ENCODE measurements around the gene NKX6-2.

NKX6-2 gene

DNA sequence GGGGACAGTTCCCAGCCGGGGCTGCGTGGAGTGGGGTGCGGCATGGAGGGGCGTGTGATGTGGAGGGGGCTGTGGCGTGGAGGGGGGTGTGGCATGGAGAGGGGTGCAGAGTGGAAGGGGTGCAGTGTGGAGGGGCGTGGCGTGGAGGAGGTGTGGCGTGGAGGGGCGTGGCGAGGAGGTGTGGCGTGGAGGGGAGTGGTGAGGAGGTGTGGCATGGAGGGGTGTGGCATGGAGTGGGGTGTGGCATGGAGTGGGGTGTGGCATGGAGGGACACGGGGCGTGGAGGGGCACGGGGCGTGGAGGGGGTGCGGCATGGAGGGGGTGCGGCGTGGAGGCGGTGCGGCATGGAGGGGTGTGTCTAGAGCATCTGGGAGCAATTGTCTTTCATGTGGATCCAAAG is 33.6 kb downstream of the NKX6-2 start:
- peaks cover 11% of the 10 kb centered on the region; the same call in 1 of the 2 replicates for H3K9me3 ChIP-seq (ENCODE audit: control insufficient read depth, insufficient read depth, low read depth, low read length)
- no peaks in the 10 kb centered on the region for H3K27me3 ChIP-seq (ENCODE audit: control insufficient read depth, insufficient read depth, low read length)
- H3K4me1 ChIP-seq (ENCODE audit: control insufficient read depth, insufficient read depth, low read length) = peaks cover under 1% of the 10 kb centered on the region; the same call in 1 of the 2 replicates
- H3K36me3 ChIP-seq (ENCODE audit: control insufficient read depth, insufficient read depth, low read length) = peaks cover 14% of the 10 kb centered on the region; the same call in 1 of the 2 replicates
- H3K4me3 ChIP-seq (ENCODE audit: low read depth, low read length) = no peak overlapping the region
- H3K27ac ChIP-seq (ENCODE audit: low read depth, low read length) = no peak overlapping the region
- no peak overlapping the region for H3K9ac ChIP-seq (ENCODE audit: low read length)

DNA sequence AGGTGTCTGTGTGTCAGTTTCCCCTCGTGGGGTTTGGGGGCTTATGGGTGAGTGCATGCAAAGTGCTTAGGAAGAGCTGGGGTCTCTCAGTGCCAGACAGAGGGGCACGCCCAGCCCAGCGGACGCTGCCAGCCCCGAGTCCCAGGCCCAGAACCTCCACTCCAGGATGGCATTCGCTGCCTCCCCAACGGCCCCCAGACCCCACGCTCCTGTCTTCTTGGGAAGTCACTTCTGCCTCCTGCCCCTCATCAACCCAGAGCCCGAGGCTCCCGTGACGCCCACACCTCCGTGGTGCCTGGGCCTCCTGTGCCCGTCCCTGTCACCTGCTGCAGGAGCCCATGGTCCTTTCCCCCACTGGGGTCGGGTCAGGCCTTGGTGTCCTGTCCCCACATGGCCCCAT is 35.0 kb downstream of the NKX6-2 start:
- Histone ChIP-seq H3K9me3 (ENCODE audit: control insufficient read depth, insufficient read depth, low read depth, low read length) (peaks cover 5% of the 10 kb centered on the region; the same call in 1 of the 2 replicates), H3K36me3 (ENCODE audit: control insufficient read depth, insufficient read depth, low read length) (peaks cover 8% of the 10 kb centered on the region; the same call in 1 of the 2 replicates), H3K4me3 (ENCODE audit: low read depth, low read length) (no peak overlapping the region), H3K27ac (ENCODE audit: low read depth, low read length) (no peak overlapping the region), H3K27me3 (ENCODE audit: control insufficient read depth, insufficient read depth, low read length) (no peaks in the 10 kb centered on the region), H3K9ac (ENCODE audit: low read length) (no peak overlapping the region), H3K4me1 (ENCODE audit: control insufficient read depth, insufficient read depth, low read length) (peaks cover 13% of the 10 kb centered on the region)

DNA sequence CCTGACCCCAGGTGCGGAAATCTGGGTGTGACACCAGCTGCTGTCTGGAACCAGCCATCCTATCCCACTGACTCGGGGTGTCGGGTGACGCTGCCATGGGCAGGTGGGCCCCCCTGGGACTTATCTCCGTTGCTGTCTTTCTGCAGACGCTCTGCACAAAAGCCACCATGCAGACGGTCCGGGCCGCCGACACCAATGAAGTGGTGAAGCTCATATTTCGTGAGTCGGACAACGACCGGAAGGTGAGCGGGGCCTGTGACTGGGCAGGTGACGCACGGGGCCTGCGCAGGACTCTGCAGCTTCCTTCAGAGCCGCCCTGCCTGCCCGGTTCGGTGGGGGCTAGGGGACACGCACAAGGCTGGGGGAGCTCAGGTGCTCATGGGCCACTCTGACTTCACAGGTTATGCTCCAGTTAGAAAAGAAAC is 36.6 kb downstream of the NKX6-2 start:
- H3K27me3 ChIP-seq (ENCODE audit: control insufficient read depth, insufficient read depth, low read length) = no peaks in the 10 kb centered on the region
- H3K9ac ChIP-seq (ENCODE audit: low read length) = no peak overlapping the region
- peaks cover 13% of the 10 kb centered on the region for H3K4me1 ChIP-seq (ENCODE audit: control insufficient read depth, insufficient read depth, low read length)
- H3K36me3 ChIP-seq (ENCODE audit: control insufficient read depth, insufficient read depth, low read length) = 0 out of 2 replicates have a peak, but pooled peaks cover 6% of the 10 kb centered on the region
- H3K27ac ChIP-seq (ENCODE audit: low read depth, low read length) = 0 out of 2 replicates have a peak overlapping the region, but pooled peaks have one; percentile 30
- H3K9me3 ChIP-seq (ENCODE audit: control insufficient read depth, insufficient read depth, low read depth, low read length) = no peaks in the 10 kb centered on the region
- no peak overlapping the region for H3K4me3 ChIP-seq (ENCODE audit: low read depth, low read length)

DNA sequence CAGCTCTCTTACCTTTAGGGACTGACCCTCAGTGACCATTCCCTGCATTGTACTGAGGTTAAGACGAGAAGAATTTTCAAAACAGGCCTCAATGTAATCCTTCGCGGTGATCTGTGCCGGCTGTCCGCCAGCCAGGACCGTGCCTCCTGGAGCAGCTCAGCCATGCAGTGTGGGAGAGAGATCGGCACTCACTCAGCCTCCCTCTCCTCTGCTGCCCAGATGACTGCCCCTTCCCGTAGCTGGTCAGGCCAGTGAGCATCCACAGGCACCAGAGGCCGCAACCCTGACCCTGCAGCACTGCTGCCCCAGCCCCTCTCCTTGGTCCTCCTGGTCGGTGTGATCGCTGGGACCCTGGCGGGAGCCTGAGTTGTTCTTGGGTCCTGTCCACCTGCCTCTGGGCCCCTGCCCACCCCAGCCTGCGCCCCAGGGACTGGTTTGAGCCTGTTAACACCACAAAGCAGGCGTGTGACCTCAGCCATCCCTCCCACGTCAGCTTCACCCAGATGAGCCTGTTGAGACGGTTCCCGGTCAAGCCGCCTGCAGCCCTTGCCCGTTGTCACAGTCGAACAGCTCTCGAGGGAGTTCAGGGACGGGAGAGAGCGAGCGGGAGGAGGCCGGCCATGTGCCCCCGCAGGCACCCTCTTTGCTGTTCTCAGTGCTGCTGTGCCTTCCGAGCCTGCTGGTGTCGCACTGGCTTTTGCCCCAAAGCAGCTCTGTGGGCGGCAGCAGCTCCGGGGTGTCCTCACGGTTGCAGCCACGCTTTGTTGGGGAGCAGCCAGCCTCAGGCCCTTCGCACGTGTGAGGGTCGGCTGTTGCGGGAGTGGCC is 37.2 kb downstream of the NKX6-2 start:
- no peaks in the 10 kb centered on the region for H3K9me3 ChIP-seq (ENCODE audit: control insufficient read depth, insufficient read depth, low read depth, low read length)
- no peak overlapping the region for H3K9ac ChIP-seq (ENCODE audit: low read length)
- peak overlapping the region; percentile 30; the same call in 1 of the 2 replicates for H3K27ac ChIP-seq (ENCODE audit: low read depth, low read length)
- 0 out of 2 replicates have a peak, but pooled peaks cover 6% of the 10 kb centered on the region for H3K36me3 ChIP-seq (ENCODE audit: control insufficient read depth, insufficient read depth, low read length)
- no peak overlapping the region for H3K4me3 ChIP-seq (ENCODE audit: low read depth, low read length)
- H3K4me1 ChIP-seq (ENCODE audit: control insufficient read depth, insufficient read depth, low read length) = peaks cover 13% of the 10 kb centered on the region
- no peaks in the 10 kb centered on the region for H3K27me3 ChIP-seq (ENCODE audit: control insufficient read depth, insufficient read depth, low read length)

DNA sequence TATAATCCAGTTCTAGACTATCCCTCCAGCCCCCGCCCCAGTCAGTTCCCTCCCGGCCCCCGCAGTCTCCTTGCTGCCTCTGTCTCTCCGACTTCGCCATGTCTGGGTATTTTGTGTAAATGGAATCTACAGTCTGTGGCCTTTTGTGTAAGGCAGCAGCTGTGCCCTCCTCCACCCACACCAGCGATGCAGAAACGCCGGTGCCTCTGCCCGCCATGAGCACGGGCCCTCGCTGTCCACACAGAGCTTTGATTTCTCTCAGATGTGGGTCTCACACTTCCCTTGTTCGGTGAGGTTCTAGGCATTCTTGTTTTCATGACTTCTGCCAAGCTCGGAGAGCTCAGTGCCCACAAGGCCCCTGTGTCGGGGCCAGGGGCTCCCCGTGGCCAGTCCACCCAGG is 37.8 kb downstream of the NKX6-2 start:
- H3K9me3 ChIP-seq (ENCODE audit: control insufficient read depth, insufficient read depth, low read depth, low read length) = no peaks in the 10 kb centered on the region
- no peaks in the 10 kb centered on the region for H3K27me3 ChIP-seq (ENCODE audit: control insufficient read depth, insufficient read depth, low read length)
- H3K27ac ChIP-seq (ENCODE audit: low read depth, low read length) = no peak overlapping the region
- H3K36me3 ChIP-seq (ENCODE audit: control insufficient read depth, insufficient read depth, low read length) = 0 out of 2 replicates have a peak, but pooled peaks cover 6% of the 10 kb centered on the region
- H3K4me1 ChIP-seq (ENCODE audit: control insufficient read depth, insufficient read depth, low read length) = peaks cover 17% of the 10 kb centered on the region
- no peak overlapping the region for H3K4me3 ChIP-seq (ENCODE audit: low read depth, low read length)
- no peak overlapping the region for H3K9ac ChIP-seq (ENCODE audit: low read length)

DNA sequence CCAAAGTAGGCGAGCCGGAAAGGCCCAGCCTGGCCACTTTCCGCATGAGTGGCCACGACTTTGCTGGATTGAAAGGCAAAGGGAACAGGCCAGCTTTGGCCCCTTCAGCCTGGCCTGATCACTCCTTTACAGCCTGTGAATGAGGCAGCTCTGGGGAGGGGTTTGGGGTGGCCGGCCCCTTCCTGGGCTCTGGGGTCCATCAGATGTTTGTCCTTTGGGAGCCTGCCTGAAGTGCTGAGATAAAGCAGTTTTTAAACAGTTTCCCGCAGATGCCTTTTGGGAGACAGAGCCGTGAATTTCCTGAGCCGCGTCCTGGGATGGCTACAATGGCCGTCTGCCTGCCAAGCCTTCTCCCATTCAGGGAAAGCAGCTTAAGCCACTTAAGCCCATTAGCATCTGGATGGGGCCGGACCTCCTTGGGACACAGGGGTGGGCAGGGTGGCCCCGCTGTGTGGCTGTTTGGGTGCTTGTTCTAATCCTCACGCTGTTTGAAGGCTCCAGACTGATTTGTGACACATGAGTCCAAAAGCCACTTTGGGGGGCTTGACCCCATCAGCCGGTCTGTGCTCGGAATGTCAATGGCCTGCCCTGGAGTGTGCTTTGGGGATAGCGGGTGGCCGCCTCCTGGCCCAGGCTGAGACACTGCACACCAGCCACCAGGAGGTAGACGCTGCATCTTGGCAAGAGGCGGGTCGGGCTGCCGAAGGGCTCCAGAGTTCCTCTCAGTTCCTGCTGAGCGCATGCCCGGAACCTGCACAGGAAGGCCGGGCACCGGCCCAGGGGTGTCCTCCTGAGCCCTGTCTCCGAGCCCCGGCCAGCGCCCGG is 38.9 kb downstream of the NKX6-2 start:
- no peaks in the 10 kb centered on the region for H3K27me3 ChIP-seq (ENCODE audit: control insufficient read depth, insufficient read depth, low read length)
- H3K4me3 ChIP-seq (ENCODE audit: low read depth, low read length) = no peak overlapping the region
- peaks cover 20% of the 10 kb centered on the region for H3K4me1 ChIP-seq (ENCODE audit: control insufficient read depth, insufficient read depth, low read length)
- peak overlapping the region; percentile 65 for H3K27ac ChIP-seq (ENCODE audit: low read depth, low read length)
- no peak overlapping the region for H3K9ac ChIP-seq (ENCODE audit: low read length)
- 0 out of 2 replicates have a peak, but pooled peaks cover 6% of the 10 kb centered on the region for H3K36me3 ChIP-seq (ENCODE audit: control insufficient read depth, insufficient read depth, low read length)
- H3K9me3 ChIP-seq (ENCODE audit: control insufficient read depth, insufficient read depth, low read depth, low read length) = no peaks in the 10 kb centered on the region

DNA sequence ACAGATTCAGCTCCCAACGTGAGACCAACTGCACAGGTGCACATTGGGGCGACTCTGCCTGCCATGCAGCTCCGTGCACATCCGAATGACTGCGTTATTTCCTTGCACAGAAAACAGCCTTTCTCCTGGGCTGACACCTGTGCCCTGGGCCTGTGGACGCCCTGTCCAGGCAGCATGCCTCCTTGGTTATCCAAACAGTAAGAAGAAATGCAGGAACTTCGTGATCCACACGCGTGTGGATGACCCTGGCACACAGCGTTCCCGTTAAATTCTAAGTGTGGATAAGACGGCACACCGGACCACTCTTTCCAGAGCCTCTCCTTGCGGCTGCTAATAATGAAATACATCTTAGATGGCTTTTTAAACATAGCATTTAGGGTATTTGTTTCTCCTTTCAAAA is 39.6 kb downstream of the NKX6-2 start:
- Histone ChIP-seq H3K9me3 (ENCODE audit: control insufficient read depth, insufficient read depth, low read depth, low read length) (no peaks in the 10 kb centered on the region), H3K4me1 (ENCODE audit: control insufficient read depth, insufficient read depth, low read length) (peaks cover 20% of the 10 kb centered on the region), H3K4me3 (ENCODE audit: low read depth, low read length) (no peak overlapping the region), H3K27me3 (ENCODE audit: control insufficient read depth, insufficient read depth, low read length) (no peaks in the 10 kb centered on the region), H3K9ac (ENCODE audit: low read length) (no peak overlapping the region), H3K36me3 (ENCODE audit: control insufficient read depth, insufficient read depth, low read length) (0 out of 2 replicates have a peak, but pooled peaks cover 6% of the 10 kb centered on the region), H3K27ac (ENCODE audit: low read depth, low read length) (peak overlapping the region; percentile 65)

DNA sequence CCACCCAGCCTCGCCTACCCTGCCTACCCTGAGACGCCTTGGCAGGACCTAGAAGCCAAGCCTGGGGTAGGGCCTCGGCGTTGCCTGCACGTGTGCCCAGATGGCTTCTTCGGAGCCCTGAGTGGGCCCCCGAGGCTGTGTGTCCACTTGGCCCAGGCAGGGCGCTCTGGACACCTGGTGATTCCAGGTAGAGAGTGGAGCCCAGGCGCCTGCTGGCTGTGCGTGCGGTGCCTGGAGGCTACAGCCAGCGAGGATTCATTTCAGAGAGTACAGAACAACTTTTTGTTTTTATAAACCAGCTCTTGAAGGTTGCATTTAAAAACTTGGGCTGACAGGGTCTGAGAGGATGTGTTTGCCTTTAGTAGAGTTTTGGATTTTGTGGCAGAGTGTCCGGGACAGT is 40.0 kb downstream of the NKX6-2 start:
- H3K27ac ChIP-seq (ENCODE audit: low read depth, low read length) = no peak overlapping the region
- H3K36me3 ChIP-seq (ENCODE audit: control insufficient read depth, insufficient read depth, low read length) = 0 out of 2 replicates have a peak, but pooled peaks cover 6% of the 10 kb centered on the region
- H3K9ac ChIP-seq (ENCODE audit: low read length) = no peak overlapping the region
- H3K4me1 ChIP-seq (ENCODE audit: control insufficient read depth, insufficient read depth, low read length) = peaks cover 20% of the 10 kb centered on the region
- H3K27me3 ChIP-seq (ENCODE audit: control insufficient read depth, insufficient read depth, low read length) = no peaks in the 10 kb centered on the region
- no peak overlapping the region for H3K4me3 ChIP-seq (ENCODE audit: low read depth, low read length)
- H3K9me3 ChIP-seq (ENCODE audit: control insufficient read depth, insufficient read depth, low read depth, low read length) = no peaks in the 10 kb centered on the region

DNA sequence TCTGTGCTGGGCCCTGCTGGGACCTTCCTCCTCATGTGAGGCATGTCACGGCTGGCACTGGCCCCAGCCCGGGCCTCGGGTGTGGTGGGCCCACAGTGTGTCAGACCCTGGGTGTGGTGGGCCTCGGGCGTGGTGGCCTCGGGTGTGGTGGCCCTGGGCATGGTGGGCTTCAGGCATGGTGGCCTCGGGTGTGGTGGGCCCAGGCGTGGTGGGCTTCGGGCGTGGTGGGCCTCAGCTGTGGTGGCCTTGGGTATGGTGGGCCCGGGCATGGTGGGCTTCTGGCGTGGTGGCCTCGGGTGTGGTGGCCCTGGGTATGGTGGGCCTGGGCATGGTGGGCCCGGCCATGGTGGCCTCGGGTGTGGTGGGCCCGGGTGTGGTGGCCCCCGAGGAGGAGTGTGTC is 40.4 kb downstream of the NKX6-2 start:
- no peak overlapping the region for H3K27ac ChIP-seq (ENCODE audit: low read depth, low read length)
- H3K27me3 ChIP-seq (ENCODE audit: control insufficient read depth, insufficient read depth, low read length) = no peaks in the 10 kb centered on the region
- H3K9me3 ChIP-seq (ENCODE audit: control insufficient read depth, insufficient read depth, low read depth, low read length) = no peaks in the 10 kb centered on the region
- no peak overlapping the region for H3K9ac ChIP-seq (ENCODE audit: low read length)
- H3K36me3 ChIP-seq (ENCODE audit: control insufficient read depth, insufficient read depth, low read length) = 0 out of 2 replicates have a peak, but pooled peaks cover 6% of the 10 kb centered on the region
- H3K4me1 ChIP-seq (ENCODE audit: control insufficient read depth, insufficient read depth, low read length) = peaks cover 20% of the 10 kb centered on the region
- no peak overlapping the region for H3K4me3 ChIP-seq (ENCODE audit: low read depth, low read length)

DNA sequence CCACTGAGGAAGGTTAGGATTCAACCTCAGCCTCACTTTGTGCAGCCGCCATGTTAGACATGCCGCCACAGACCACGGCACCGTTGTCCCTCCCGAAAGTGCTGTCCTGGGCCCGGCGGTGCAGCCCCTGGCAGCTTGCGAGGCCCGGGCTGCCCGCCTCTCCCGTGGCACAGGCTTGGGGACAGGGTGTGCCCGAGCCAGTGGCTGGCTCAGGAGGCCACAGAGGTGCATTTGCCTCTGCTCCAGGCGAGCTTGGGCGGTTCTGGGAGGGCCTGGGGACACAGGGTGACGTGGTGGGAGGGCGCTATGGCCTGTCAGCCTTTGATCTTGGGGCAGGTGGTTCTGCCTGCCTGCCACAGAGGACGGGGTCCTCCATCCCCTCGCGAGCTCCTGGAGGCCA is 41.1 kb downstream of the NKX6-2 start:
- no peak overlapping the region for H3K9ac ChIP-seq (ENCODE audit: low read length)
- H3K36me3 ChIP-seq (ENCODE audit: control insufficient read depth, insufficient read depth, low read length) = 0 out of 2 replicates have a peak, but pooled peaks cover 3% of the 10 kb centered on the region
- H3K9me3 ChIP-seq (ENCODE audit: control insufficient read depth, insufficient read depth, low read depth, low read length) = no peaks in the 10 kb centered on the region
- no peak overlapping the region for H3K4me3 ChIP-seq (ENCODE audit: low read depth, low read length)
- H3K27ac ChIP-seq (ENCODE audit: low read depth, low read length) = no peak overlapping the region
- H3K4me1 ChIP-seq (ENCODE audit: control insufficient read depth, insufficient read depth, low read length) = peaks cover 20% of the 10 kb centered on the region
- no peaks in the 10 kb centered on the region for H3K27me3 ChIP-seq (ENCODE audit: control insufficient read depth, insufficient read depth, low read length)
